Sigmoid colon (tissue), 7 donors: ENCODE data around the gene ARMH1. TPM values are rescaled to one million over a fixed set of nuclear protein-coding genes. Genes with fewer than 3 reads are reported as not detected.

Experiments
- DNase-seq: peaks from one replicate; pipeline ENCODE4 v3.0.0-alpha.2; 2019
- H3K27ac ChIP-seq, 4 donors: fragments of 200-600 bp; sonication (generic); one replicate each; pipeline ENCODE4 v1.5.1; 2016 to 2019; ENCODE audit warnings: mild to moderate bottlenecking in 1 of 4
- H3K27me3 ChIP-seq, 3 donors: fragments of 200-600 bp; sonication (generic); one replicate each; pipeline ENCODE4 v1.5.1; 2019; ENCODE audit warnings: mild to moderate bottlenecking in 1 of 3
- H3K36me3 ChIP-seq, 4 donors: fragments of 200-600 bp; sonication (generic); one replicate each; pipeline ENCODE4 v1.5.1; 2016 to 2019
- H3K4me1 ChIP-seq, 4 donors: fragments of 200-600 bp; sonication (generic); one replicate each; pipeline ENCODE4 v1.5.1; 2017 to 2019
- H3K4me3 ChIP-seq, 4 donors: fragments of 200-600 bp; sonication (generic); one replicate each; pipeline ENCODE4 v1.5.1; 2017 to 2019; ENCODE audit warnings: mild to moderate bottlenecking in 2 of 4, moderate library complexity in 1 of 4
- H3K9me3 ChIP-seq, 4 donors: fragments of 200-600 bp in 3 of 4; sonication (generic) in 3 of 4; one replicate each; pipeline versions ENCODE4 v1.5.1 to v1.6.1; 2013 to 2019
- EP300 ChIP-seq, 4 donors: sonication (generic); formaldehyde crosslinking; IDR thresholded peaks; one replicate each; pipeline ENCODE4 v1.6.1; 2017; ENCODE audit warnings: antibody characterized with exemption in 4 of 4
- POLR2A ChIP-seq, 2 donors: fragments of 450-650 bp; IDR thresholded peaks; one replicate each; pipeline ENCODE4 v1.6.1; 2016; ENCODE audit warnings: antibody characterized with exemption in 2 of 2, mild to moderate bottlenecking in 2 of 2, moderate library complexity in 2 of 2
- POLR2AphosphoS5 ChIP-seq, 4 donors: sonication (generic); formaldehyde crosslinking; IDR thresholded peaks; one replicate each; pipeline ENCODE4 v1.6.1; 2017; ENCODE audit warnings: antibody characterized with exemption in 4 of 4
- WGBS, 2 donors: extraction: QIAGEN DNeasy Blood & Tissue Kit; methylation state at CpG; one replicate each; pipeline ENCODE4 v1.1.7; 2013; 5-methylcytosine and 5-hydroxymethylcytosine counted together
- intact Hi-C: fragments of 100-400 bp; cut with DNase I; formaldehyde crosslinking; loops from one replicate; pipeline ENCODE4 v1.15.1; 2023
- polyA plus RNA-seq, 3 donors: library from polyadenylated mRNA; stranded (reverse); fragments of 200-250 nt; gene quantifications; one replicate each; pipeline ENCODE4 v1.2.3, GENCODE V29; 2013
- total RNA-seq, 4 donors: library from RNA; depleted of rRNA; stranded (reverse); fragments of >200 nt; gene quantifications; one replicate each; pipeline ENCODE4 v1.1.0, GENCODE V29; 2016
- TF ChIP-seq, protein P1 (sequence below), 4 experiments: fragments of 450-650 bp in 3 of 4; fragments of 200-600 bp in 1 of 4; IDR thresholded peaks; one replicate each; pipeline ENCODE4 v1.5.1; 2016 to 2019; ENCODE audit warnings: antibody characterized with exemption in 4 of 4, mild to moderate bottlenecking in 3 of 4, moderate library complexity in 2 of 4
- donor health status: healthy with polysubstance abuse.
- donor health status: Bipolar disorder and iron deficiency.
- donor health status: healthy.

The ARMH1 gene
- total and polyA plus RNA-seq, 7 donors: 0.33 to 23.0 (median 1.3) TPM; not detected in 3

DNA sequence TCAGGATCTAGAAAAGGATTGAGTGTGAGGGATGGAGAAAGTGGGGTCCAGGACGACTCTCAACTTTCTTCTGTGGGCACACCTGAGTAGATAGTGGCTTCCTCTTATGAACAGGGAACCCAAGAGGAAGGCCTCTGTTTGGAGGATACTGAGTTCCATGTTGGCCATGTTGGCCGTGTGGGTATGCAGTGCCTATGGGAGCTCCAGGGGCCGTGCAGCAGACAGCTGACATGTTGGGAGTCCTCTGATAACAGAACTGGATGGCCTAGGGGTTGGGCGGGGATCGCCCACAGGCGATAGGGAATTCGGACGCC lies 43.2 kb upstream of the ARMH1 start:
- no peak for DNase-seq

DNA sequence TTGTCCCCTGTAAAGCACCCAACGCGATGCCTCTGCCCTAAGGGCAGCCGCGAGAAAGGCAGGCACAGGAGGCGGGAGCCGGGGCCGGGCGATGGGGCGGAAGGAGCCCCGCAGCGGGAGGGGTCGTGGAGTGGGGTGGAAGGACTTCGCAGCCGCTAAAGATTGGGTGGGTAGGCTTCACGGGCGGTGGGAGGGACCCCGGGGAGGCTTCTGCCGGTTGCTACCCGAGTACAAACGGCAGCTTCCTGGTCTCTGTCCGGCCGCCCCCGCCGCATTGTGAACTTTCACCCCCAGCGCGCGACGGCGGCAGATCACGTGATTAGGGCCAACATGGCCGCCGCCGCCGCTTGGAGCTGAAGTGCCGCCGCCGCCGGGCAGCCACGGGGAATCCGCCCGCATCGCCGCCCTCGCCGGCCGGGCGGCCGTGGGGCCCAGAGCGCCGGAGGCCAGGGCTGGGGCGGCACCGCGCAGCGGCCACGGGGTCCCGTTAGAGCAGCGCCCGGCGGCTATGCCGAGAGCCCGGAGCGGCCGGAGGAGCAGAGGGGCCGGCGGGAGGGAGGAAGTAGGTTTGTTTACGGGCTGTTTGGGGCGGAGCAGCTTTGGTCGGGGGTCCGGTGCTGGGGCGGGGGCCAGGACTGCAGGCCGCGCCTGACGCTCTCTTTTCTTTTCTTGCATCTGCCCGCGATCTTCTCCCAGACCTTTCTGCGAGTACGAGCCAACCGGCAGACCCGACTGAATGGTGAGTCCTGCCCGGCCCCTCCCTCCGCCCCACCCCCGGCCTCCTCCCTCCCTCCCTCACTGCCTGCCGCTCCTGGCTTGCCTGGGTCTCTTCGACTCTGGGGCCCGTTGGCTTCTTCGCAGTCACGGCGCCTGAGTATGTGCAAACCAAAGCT lies 42.6 kb upstream of the ARMH1 start:
- intact Hi-C loops: no loop called here
- H3K27ac ChIP-seq: peak overlapping the region; percentile 92 to 94 (median 93)
- TF ChIP-seq EP300 (IDR thresholded peaks at IDR 0.05): no peak
- TF ChIP-seq POLR2AphosphoS5 (IDR thresholded peaks at IDR 0.05): peak; percentile 68 to 95 (median 84)
- TF ChIP-seq POLR2A (IDR thresholded peaks at IDR 0.05): peak; percentile 53 to 60
- whole genome bisulfite sequencing, 2 donors: 1% methylated on average over 88 of the region's 88 CpGs
- peaks cover 0 to 52% (median 46%) of the 10 kb centered on the region in 4 donors for H3K4me1 ChIP-seq
- no peaks in the 10 kb centered on the region for H3K27me3 ChIP-seq
- H3K4me3 ChIP-seq: peak overlapping the region; percentile 68 to 84 (median 79)
- H3K9me3 ChIP-seq: no peaks in the 10 kb centered on the region
- DNase-seq: peak; percentile 95
- H3K36me3 ChIP-seq: peaks cover 7 to 30% (median 15%) of the 10 kb centered on the region in 4 donors

More for the DNA sequence above, 43.2 kb upstream of the ARMH1 start:
- Histone ChIP-seq H3K4me1 (peaks cover 0 to 46% (median 40%) of the 10 kb centered on the region in 4 donors), H3K9me3 (no peaks in the 10 kb centered on the region), H3K27me3 (no peaks in the 10 kb centered on the region), H3K36me3 (peaks cover 5 to 24% (median 12%) of the 10 kb centered on the region in 4 donors), H3K27ac (peak overlapping the region; percentile 92 to 94 (median 93)), H3K4me3 (peak overlapping the region; percentile 68 to 84 (median 79))
- intact Hi-C loops: no loop called here
- WGBS, 2 donors: 15 to 25% methylated on average over 8 of the region's 8 CpGs
- no peak for TF ChIP-seq EP300 (IDR thresholded peaks at IDR 0.05)
- TF ChIP-seq POLR2A (IDR thresholded peaks at IDR 0.05): no peak
- TF ChIP-seq POLR2AphosphoS5 (IDR thresholded peaks at IDR 0.05): no peak
- TF ChIP-seq, protein P1, sequence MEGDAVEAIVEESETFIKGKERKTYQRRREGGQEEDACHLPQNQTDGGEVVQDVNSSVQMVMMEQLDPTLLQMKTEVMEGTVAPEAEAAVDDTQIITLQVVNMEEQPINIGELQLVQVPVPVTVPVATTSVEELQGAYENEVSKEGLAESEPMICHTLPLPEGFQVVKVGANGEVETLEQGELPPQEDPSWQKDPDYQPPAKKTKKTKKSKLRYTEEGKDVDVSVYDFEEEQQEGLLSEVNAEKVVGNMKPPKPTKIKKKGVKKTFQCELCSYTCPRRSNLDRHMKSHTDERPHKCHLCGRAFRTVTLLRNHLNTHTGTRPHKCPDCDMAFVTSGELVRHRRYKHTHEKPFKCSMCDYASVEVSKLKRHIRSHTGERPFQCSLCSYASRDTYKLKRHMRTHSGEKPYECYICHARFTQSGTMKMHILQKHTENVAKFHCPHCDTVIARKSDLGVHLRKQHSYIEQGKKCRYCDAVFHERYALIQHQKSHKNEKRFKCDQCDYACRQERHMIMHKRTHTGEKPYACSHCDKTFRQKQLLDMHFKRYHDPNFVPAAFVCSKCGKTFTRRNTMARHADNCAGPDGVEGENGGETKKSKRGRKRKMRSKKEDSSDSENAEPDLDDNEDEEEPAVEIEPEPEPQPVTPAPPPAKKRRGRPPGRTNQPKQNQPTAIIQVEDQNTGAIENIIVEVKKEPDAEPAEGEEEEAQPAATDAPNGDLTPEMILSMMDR (IDR thresholded peaks at IDR 0.05): no peak

DNA sequence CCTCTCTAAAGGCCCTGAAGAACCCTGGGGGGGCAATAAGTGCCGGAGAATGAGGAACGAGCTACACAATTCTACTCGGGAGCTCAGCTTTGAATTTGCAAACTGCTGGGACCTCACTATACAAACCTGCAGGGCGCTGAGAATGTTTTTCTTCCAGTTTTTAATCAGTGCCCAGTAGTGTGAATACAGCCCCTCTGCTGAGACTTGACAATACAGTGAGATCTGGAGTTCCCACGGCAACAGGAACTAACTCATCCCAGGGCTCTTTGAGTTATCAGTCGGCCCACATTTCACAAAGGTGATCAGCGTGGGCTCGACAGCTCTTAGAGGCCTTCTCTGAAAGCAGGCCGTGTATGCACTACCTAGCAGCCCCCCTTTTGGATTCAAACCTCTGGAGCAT lies 41.9 kb upstream of the ARMH1 start:
- H3K9me3 ChIP-seq: no peaks in the 10 kb centered on the region
- H3K4me1 ChIP-seq: peaks cover 0 to 59% (median 53%) of the 10 kb centered on the region in 4 donors
- no peak for DNase-seq

DNA sequence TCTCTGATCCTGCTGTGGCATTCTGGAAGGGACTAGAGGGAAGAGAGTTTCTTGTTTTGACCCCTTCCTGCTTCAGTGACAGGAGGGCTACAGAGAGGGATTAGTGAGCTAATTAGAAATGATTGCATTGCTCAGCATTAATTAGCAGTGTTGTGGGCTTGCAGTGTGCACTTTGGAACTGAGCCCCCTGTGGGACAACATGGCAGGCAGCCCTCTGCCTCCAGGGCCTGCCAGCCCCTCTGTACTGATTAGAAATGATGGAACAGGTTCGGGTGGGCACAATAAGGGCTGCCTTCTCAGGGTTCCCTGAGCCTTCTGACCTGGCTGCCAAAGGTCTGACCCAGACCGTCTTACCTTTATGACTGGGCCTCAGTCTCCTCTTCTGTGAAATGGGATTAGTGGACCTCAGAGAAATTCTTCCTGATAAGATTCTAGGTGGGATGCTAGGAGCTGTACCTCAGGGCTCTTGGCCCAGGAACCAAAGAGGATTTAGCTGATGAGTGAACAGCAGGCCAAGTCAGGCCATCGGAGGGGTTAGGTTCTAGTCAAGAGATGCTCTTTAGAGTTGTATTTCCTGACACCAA lies 39.8 kb upstream of the ARMH1 start:
- DNase-seq: no peak
- H3K27ac ChIP-seq: peak overlapping the region in 3 of 4 donors; percentile 17 to 93 (median 92)
- WGBS, 2 donors: 89 to 93% methylated on average over 3 of the region's 3 CpGs
- H3K27me3 ChIP-seq: no peaks in the 10 kb centered on the region
- no peak overlapping the region for H3K4me3 ChIP-seq
- no peak for TF ChIP-seq EP300 (IDR thresholded peaks at IDR 0.05)
- intact Hi-C loops: no loop called here
- H3K4me1 ChIP-seq: peaks cover 0 to 80% (median 71%) of the 10 kb centered on the region in 4 donors
- no peaks in the 10 kb centered on the region for H3K9me3 ChIP-seq
- H3K36me3 ChIP-seq: peaks cover 7 to 56% (median 24%) of the 10 kb centered on the region in 4 donors

More for the DNA sequence above, 41.9 kb upstream of the ARMH1 start:
- WGBS, 2 donors: 12 to 34% methylated on average over 9 of the region's 9 CpGs
- intact Hi-C loops: no loop called here
- H3K4me3 ChIP-seq: peak overlapping the region; percentile 68 to 84 (median 79)
- TF ChIP-seq POLR2AphosphoS5 (IDR thresholded peaks at IDR 0.05) (no peak), EP300 (IDR thresholded peaks at IDR 0.05) (no peak), POLR2A (IDR thresholded peaks at IDR 0.05) (no peak)
- TF ChIP-seq, protein P1 (IDR thresholded peaks at IDR 0.05): no peak
- no peaks in the 10 kb centered on the region for H3K27me3 ChIP-seq
- peaks cover 7 to 36% (median 18%) of the 10 kb centered on the region in 4 donors for H3K36me3 ChIP-seq
- H3K27ac ChIP-seq: peak overlapping the region; percentile 92 to 94 (median 93)

DNA sequence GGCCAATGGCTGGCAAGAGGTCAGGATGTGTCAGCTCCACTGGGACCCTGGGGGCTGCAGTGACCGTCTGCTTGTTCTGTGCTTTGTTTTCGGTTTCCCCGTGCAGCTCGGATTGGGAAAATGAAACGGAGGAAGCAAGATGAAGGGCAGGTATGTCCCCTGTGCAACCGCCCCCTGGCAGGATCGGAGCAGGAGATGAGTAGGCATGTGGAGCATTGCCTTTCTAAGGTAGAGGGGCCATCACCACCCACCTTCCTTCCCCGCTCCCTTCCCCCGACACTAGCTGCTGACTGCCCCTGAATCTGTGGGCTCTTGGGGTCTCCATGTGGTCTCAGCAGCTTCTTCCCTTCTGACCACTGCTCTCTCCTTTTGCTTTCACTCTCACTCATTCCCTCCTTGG lies 39.1 kb upstream of the ARMH1 start:
- Histone ChIP-seq H3K27me3 (no peaks in the 10 kb centered on the region), H3K4me1 (peaks cover 0 to 86% (median 75%) of the 10 kb centered on the region in 4 donors), H3K36me3 (peaks cover 7 to 63% (median 30%) of the 10 kb centered on the region in 4 donors), H3K4me3 (no peak overlapping the region), H3K27ac (peak overlapping the region in 3 of 4 donors; percentile 75 to 93 (median 92)), H3K9me3 (no peaks in the 10 kb centered on the region)
- no peak for TF ChIP-seq POLR2A (IDR thresholded peaks at IDR 0.05)
- TF ChIP-seq EP300 (IDR thresholded peaks at IDR 0.05): no peak
- WGBS, 2 donors: 92 to 93% methylated on average over 9 of the region's 9 CpGs
- intact Hi-C loops: no loop called here
- DNase-seq: no peak
